Panc1 (cell line): ENCODE results near the gene SPATA16. TPM values are rescaled to one million over a fixed set of nuclear protein-coding genes. Genes with fewer than 3 reads are reported as not detected.

Experiments
- ATAC-seq: fragments of 200-7000 bp; cut with Tn5 transposase; 2 replicates; pipeline ENCODE4 v1.9.1; 2020; ENCODE audit warnings: mild to moderate bottlenecking, moderate library complexity
- BruUV-seq: library from RNA; stranded (reverse); fragments of 400-500 nt; replicated peaks from 2 replicates; lab custom pipeline; 2021; lab: Mats Ljungman, UMichigan
- CTCF ChIA-PET: fragments of 300-600 bp; sonication (Branson Sonifier 250); formaldehyde crosslinking; loops from one replicate; lab custom pipeline; 2022; ENCODE audit warnings: antibody characterized with exemption; lab: Charles Lee
- POLR2A ChIA-PET: fragments of 300-600 bp; sonication (Branson Sonifier 250); formaldehyde crosslinking; loops from one replicate; lab custom pipeline; 2022; ENCODE audit warnings: antibody characterized with exemption; lab: Charles Lee
- DNase-seq: peaks from one replicate; pipeline ENCODE4 v3.0.0-alpha.2; 2010; ENCODE audit warnings: low read depth, low spot score
- H3K27ac ChIP-seq: 2 replicates; pipeline ENCODE4 v1.5.1; 2011; ENCODE audit warnings: mild to moderate bottlenecking, low read length, inconsistent platforms
- H3K27me3 ChIP-seq: fragments of 200-500 bp; sonication (Bioruptor generic); 2 replicates; pipeline ENCODE4 v1.6.0; 2014; ENCODE audit warnings: low read length, inconsistent platforms; ENCODE audit not compliant: control insufficient read depth, insufficient read depth
- H3K36me3 ChIP-seq: fragments of 200-500 bp; sonication (Bioruptor generic); 2 replicates; pipeline ENCODE4 v1.5.1; 2014; ENCODE audit warnings: inconsistent platforms, mild to moderate bottlenecking, low read length, moderate library complexity; ENCODE audit not compliant: control insufficient read depth, insufficient read depth
- H3K4me1 ChIP-seq: 2 replicates; pipeline ENCODE4 v1.5.1; 2011; ENCODE audit warnings: inconsistent platforms, mild to moderate bottlenecking, low read length, moderate library complexity; ENCODE audit not compliant: control insufficient read depth, insufficient read depth
- H3K4me3 ChIP-seq, 2 experiments: 2 replicates each; pipeline ENCODE4 v1.5.1; 2011 to 2012; ENCODE audit warnings: low read depth in 2 of 2, low read length in 2 of 2, mild to moderate bottlenecking in 2 of 2, inconsistent platforms in 1 of 2, moderate library complexity in 1 of 2
- H3K9me3 ChIP-seq: fragments of 200-500 bp; sonication (Bioruptor generic); 2 replicates; pipeline ENCODE4 v1.5.1; 2014; ENCODE audit warnings: low read depth, mild to moderate bottlenecking, inconsistent platforms, low read length, moderate library complexity; ENCODE audit not compliant: control insufficient read depth, insufficient read depth
- POLR2AphosphoS5 ChIP-seq: IDR thresholded peaks from 2 replicates; pipeline ENCODE4 v1.6.1; 2012; ENCODE audit warnings: mild to moderate bottlenecking, low read depth, low read length, moderate library complexity
- SIN3A ChIP-seq: IDR thresholded peaks from 2 replicates; pipeline ENCODE4 v1.6.1; 2012; ENCODE audit warnings: low read depth, mild to moderate bottlenecking, low read length, moderate library complexity, borderline replicate concordance; ENCODE audit not compliant: insufficient read depth
- TCF7L2 ChIP-seq: IDR thresholded peaks from 2 replicates; pipeline ENCODE4 v1.6.1; 2011; ENCODE audit warnings: mild to moderate bottlenecking, low read depth, low read length, inconsistent platforms
- in situ Hi-C: cut with HindIII; loops from 2 replicates; pipeline ENCODE4 v1.10.0; 2016; ENCODE audit warnings: low sequenced_read_pairs, low pct_unique_long_range_greater_than_20kb
- intact Hi-C: fragments of 100-400 bp; cut with micrococcal nuclease; formaldehyde crosslinking; loops from one replicate; pipeline ENCODE4 v1.10.0; 2022; ENCODE audit not compliant: unreplicated experiment
- total RNA-seq: library from RNA; stranded (reverse); gene quantifications from one replicate; pipeline ENCODE4 v1.2.1, GENCODE V29; 2021; ENCODE audit not compliant: unreplicated experiment
- TF ChIP-seq, protein P1 (sequence below), 2 experiments: IDR thresholded peaks; 2 replicates each; pipeline ENCODE4 v1.6.1; 2011 to 2012; ENCODE audit warnings: low read depth in 2 of 2, control low read depth in 1 of 2, low read length in 1 of 2, mild to moderate bottlenecking in 1 of 2, moderate library complexity in 1 of 2; ENCODE audit not compliant: insufficient read depth in 1 of 2
- TF ChIP-seq, protein P2 (sequence below): fragments of 450-650 bp; IDR thresholded peaks from 2 replicates; pipeline ENCODE4 v1.5.1; 2017; ENCODE audit warnings: mild to moderate bottlenecking

SPATA16 gene
- total RNA-seq, 1 experiment from 2014 or later = not detected

DNA sequence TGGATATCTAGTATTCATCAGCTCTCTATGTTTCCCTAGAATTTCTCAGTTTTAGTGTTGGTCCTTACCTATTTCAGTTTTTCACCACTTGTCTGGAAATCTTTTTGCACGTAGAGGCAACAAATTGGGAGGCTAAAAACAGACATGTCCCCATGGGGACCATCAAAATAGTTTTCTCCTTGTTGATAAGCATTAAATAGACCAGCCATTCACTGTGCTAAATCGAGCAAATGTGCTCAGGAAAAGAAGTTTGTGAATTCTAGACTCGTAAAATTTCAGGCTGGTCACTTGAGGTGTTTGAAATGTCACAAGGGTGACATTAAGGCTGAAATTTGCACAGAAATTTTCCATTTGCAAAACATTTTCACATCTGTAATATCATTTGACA, 102.6 kb downstream of the SPATA16 start:
- no peak overlapping the region for H3K27ac ChIP-seq
- ATAC-seq (no peak), DNase-seq (no peak)
- TF ChIP-seq, protein P1, sequence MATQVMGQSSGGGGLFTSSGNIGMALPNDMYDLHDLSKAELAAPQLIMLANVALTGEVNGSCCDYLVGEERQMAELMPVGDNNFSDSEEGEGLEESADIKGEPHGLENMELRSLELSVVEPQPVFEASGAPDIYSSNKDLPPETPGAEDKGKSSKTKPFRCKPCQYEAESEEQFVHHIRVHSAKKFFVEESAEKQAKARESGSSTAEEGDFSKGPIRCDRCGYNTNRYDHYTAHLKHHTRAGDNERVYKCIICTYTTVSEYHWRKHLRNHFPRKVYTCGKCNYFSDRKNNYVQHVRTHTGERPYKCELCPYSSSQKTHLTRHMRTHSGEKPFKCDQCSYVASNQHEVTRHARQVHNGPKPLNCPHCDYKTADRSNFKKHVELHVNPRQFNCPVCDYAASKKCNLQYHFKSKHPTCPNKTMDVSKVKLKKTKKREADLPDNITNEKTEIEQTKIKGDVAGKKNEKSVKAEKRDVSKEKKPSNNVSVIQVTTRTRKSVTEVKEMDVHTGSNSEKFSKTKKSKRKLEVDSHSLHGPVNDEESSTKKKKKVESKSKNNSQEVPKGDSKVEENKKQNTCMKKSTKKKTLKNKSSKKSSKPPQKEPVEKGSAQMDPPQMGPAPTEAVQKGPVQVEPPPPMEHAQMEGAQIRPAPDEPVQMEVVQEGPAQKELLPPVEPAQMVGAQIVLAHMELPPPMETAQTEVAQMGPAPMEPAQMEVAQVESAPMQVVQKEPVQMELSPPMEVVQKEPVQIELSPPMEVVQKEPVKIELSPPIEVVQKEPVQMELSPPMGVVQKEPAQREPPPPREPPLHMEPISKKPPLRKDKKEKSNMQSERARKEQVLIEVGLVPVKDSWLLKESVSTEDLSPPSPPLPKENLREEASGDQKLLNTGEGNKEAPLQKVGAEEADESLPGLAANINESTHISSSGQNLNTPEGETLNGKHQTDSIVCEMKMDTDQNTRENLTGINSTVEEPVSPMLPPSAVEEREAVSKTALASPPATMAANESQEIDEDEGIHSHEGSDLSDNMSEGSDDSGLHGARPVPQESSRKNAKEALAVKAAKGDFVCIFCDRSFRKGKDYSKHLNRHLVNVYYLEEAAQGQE (IDR thresholded peaks at IDR 0.05; ENCODE audit: insufficient read depth in 1 of 2, low read depth in 2 of 2, low read length in 1 of 2) = no peak
- TF ChIP-seq, protein P2, sequence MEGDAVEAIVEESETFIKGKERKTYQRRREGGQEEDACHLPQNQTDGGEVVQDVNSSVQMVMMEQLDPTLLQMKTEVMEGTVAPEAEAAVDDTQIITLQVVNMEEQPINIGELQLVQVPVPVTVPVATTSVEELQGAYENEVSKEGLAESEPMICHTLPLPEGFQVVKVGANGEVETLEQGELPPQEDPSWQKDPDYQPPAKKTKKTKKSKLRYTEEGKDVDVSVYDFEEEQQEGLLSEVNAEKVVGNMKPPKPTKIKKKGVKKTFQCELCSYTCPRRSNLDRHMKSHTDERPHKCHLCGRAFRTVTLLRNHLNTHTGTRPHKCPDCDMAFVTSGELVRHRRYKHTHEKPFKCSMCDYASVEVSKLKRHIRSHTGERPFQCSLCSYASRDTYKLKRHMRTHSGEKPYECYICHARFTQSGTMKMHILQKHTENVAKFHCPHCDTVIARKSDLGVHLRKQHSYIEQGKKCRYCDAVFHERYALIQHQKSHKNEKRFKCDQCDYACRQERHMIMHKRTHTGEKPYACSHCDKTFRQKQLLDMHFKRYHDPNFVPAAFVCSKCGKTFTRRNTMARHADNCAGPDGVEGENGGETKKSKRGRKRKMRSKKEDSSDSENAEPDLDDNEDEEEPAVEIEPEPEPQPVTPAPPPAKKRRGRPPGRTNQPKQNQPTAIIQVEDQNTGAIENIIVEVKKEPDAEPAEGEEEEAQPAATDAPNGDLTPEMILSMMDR = no peak
- TF ChIP-seq POLR2AphosphoS5 = no peak
- no peak for TF ChIP-seq SIN3A
- TF ChIP-seq TCF7L2 = no peak
- no peaks in the 10 kb centered on the region for H3K27me3 ChIP-seq
- ChIA-PET CTCF (interaction anchor here (0.6 kb wide), 1 partner anchor 181 kb away, joined by 3 read pairs; no protein-coding TSS in a partner anchor), POLR2A (no interaction called here)
- H3K9me3 ChIP-seq = no peaks in the 10 kb centered on the region
- no peak overlapping the region for H3K4me3 ChIP-seq
- no peaks in the 10 kb centered on the region for H3K4me1 ChIP-seq
- no TSS peak for BruUV-seq
- in situ Hi-C loops = no loop called here
- no peaks in the 10 kb centered on the region for H3K36me3 ChIP-seq
- intact Hi-C loops = no loop called here

DNA sequence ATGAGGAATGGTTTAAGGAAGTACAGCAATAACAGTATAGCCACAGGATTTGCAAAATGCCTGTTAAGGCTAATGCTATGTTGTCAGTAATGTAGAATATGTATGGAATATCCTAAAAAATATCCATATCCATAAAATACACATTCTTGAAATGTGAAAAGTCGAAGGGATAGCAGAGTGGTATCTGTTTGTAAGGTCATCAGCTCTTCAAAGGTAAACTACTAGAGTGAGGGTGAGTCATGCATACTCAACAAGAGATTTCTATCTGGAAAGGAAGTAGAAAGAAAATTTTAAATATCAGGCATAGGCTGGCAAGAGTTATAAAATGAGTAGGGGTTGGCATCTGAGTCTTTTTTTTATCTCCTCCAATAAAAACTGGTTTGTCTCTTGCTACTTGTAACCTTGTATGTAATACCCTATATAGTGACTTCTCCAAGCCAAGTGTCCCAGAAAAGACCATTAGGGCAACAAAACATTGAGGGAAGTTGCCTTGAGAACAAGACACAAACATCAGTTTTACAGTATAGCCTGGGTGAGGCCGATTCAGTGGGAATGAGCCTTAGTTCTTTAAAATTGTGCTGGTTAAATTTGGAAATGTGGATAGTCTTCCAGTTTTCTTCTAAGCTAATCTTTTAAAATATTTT, 103.1 kb downstream of the SPATA16 start:
- ChIA-PET POLR2A (no interaction called here), CTCF (interaction anchor here (0.6 kb wide), 1 partner anchor 181 kb away, joined by 3 read pairs; no protein-coding TSS in a partner anchor)
- no peaks in the 10 kb centered on the region for H3K36me3 ChIP-seq
- no peak overlapping the region for H3K27ac ChIP-seq
- intact Hi-C loops (no loop called here), in situ Hi-C loops (no loop called here)
- BruUV-seq = no TSS peak
- TF ChIP-seq, protein P1 (IDR thresholded peaks at IDR 0.05; ENCODE audit: insufficient read depth in 1 of 2, low read depth in 2 of 2, low read length in 1 of 2) = no peak
- TF ChIP-seq TCF7L2 (no peak), SIN3A (no peak), POLR2AphosphoS5 (no peak)
- TF ChIP-seq, protein P2 = no peak
- no peaks in the 10 kb centered on the region for H3K9me3 ChIP-seq
- ATAC-seq (no peak), DNase-seq (no peak)
- no peak overlapping the region for H3K4me3 ChIP-seq
- H3K27me3 ChIP-seq = no peaks in the 10 kb centered on the region
- H3K4me1 ChIP-seq = no peaks in the 10 kb centered on the region
